Stimulated activated CD4-positive, alpha-beta T cell treated with anti-CD3 and anti-CD28 coated beads, Interleukin-1b, Interleukin-23, amount 100 ng/mL, for 4 hours (primary cell): Measurements from ENCODE around the gene LMO1.

Source experiments
- DNase-seq, 2 donors: peaks; one replicate each; pipeline ENCODE4 v3.0.0-alpha.2; 2020; ENCODE audit warnings: low read depth in 2 of 2

Gene LMO1

GRCh38 chr11:8263769-8264410, at the start of gene LMO1:
TSS of gene LMO1 (minus strand) at chr11:8263878. CDS start at chr11:8263362, 516 bp downstream.
- peak; percentile 55 to 72 for DNase-seq

- DNase-seq = no peak
Observed at GRCh38 chr11:8312986-8313385, 49.3 kb upstream of the LMO1 start.

GRCh38 chr11:8311366-8311765, 47.7 kb upstream of the LMO1 start:
- DNase-seq = no peak

GRCh38 chr11:8310743-8311298, 47.1 kb upstream of the LMO1 start:
- no peak for DNase-seq

DNA sequence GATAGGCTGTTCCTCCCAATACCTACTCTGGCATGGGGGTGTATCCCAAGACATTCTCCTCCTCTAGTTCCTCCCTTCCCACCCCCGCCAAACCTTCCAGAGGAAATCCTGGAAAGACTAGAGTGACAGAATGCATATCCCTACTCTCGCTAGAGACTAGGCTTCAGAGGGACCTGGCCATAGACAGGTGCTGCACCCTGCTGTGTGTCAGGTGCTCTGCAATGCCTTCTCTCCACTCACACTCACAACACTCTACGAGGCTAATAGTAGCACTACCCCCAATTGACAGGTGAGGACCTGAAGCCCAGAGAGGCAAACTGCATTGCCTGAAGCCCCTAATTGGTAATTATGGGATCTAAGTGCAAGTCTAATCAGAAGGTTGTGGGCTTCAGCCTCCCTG, 46.2 kb upstream of the LMO1 start:
- no peak for DNase-seq

GRCh38 chr11:8309311-8309710, 45.6 kb upstream of the LMO1 start:
- DNase-seq = no peak

DNA sequence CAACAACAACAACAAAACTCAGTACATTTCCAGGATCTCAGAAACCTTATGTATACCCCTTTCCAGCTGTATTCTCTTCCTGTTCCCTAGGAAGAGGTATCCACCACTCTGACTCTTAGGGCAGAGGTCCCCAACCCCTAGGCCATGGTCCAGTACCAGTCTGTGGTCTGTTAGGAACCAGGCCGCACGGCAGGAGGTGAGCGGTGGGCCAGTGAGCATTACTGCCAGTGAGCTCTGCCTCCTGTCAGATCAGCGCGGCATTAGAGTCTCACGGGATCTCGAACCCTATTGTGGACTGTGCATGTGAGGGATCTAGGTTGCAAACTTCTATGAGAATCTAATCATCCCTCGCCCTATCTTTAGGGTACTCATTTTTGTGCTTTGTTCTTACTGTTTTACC, 43.9 kb upstream of the LMO1 start:
- no peak for DNase-seq

GRCh38 chr11:8301622-8302021, 37.9 kb upstream of the LMO1 start:
- DNase-seq = no peak

GRCh38 chr11:8298801-8299786, 35.4 kb upstream of the LMO1 start:
- no peak for DNase-seq

GRCh38 chr11:8297781-8298440, 34.2 kb upstream of the LMO1 start:
- no peak for DNase-seq

GRCh38 chr11:8296872-8297271, 33.2 kb upstream of the LMO1 start:
- no peak for DNase-seq

DNA sequence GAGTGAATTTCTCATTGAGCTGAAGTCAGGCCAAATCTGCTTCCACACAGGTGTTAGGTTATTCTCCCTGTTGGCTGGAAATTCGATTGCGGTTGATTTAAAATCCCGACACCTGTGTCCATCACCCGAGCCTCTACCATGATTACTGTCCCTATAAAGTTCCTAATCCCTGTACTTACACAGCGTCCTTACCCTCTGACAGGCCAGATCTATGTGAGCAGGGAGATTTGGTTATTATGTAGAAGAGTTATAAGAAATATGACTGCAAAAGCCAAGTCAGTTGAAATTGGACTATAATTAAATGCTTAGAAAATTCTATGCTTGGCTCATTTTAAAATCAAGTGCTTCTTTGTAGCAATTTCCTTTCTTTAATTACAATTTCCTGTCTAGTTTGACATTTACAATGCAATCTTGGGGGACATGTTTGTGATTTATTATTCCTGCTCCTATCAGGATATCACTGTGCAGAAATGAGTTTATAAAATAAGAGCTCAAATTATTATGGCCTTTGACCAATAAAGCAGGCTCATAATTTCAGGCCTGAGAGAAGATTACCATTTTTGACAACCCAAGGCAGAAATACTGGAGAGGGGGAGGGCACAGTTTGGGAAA, 32.5 kb upstream of the LMO1 start:
- no peak for DNase-seq

DNA sequence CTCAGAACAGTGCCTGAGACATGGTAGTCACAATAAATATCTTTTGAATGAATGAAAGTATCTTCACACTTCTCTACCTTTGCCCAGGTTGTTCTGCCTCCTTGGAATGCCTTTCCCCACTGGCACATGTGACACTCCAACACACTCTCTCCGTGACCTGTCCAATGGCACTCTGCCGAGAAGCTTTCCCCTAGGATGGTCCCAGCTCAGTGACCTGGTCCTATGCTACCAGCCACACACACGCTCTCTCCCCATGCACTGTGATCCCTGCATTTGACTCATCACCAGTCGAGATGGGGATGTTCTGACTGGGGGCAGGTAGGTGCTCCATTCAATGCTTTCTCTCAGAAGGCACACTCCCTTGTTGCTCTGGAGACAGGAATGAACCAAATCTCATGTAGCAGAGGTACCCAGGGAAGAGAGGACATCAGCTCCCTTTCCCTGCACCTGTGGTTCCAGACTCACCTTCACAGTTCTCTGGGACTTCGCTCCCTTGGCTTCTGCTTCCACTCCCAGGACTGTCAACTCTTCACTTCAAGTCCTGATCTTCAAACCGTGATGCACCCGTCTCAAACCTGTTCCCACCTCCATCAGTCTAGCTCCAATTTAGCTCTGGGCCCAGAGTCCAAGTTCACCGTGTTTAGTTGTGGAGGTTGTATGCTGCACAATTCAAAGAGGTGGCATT, 30.7 kb upstream of the LMO1 start:
- no peak for DNase-seq

GRCh38 chr11:8293171-8293570, 29.5 kb upstream of the LMO1 start:
- no peak for DNase-seq

DNA sequence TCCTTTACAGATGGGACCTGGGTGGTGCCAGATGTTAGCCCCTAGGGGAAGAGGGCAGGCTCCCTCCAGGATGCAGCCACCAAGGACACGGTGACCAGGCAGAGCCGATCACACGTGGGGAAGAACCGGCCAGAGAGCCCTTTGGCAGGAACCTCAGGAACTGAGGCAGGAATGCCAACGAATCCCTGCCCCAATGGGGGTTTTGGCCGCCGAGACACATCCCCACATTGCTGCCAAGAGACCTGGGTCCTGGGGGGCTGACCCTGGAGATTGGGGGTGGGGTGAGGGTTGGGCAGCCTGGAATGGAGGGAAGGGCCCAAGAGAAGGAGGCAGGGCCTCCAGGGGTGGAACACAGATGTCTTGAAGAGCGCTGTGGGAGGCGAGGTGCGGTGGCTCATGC, 28.7 kb upstream of the LMO1 start:
- DNase-seq = no peak

DNA sequence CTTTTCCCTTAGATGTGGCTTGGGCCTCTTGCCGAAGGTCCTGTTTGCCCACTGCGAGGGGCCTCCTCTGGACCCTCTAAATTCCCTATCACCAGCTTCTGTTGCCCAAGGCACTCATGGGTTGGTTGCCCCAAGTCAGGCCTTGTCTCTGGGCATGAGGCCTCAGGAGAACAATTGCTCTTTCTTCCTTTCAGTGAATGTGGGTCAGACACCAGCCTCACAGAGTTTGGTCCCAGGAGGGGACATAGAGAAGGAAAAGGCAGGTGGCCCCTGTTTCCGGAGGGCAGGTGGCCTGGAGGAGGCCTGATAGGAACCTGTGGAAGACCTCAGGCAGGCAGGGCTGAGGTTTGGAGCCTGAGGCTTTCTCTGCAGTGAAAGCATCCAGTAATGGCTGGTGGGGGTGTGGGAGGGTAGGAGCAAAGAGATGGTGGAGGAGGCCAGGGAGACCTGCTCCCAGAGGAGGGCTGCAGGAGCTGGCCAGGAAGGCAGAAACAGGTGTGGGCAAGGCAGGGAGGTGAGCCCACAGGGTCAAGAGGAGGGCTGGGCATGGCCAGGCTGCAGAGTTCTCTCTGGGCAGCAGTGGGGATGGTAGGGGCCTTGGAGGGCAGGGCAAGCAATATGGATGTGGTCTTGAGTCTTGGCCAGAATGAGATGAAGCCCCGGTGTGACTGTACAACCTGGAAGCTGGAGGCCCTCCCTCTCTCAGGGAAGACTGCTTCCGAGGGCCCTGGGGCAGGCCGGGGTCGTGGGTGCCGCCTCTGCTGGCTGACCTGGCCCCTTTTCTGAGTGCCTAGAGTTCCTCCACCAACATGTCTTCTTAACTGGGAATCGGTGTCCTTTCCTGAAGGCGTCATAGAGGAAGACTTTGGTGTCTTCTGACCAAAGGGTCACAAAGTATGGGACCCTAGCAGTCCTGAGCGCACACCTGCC, 28.0 kb upstream of the LMO1 start:
- DNase-seq = no peak

DNA sequence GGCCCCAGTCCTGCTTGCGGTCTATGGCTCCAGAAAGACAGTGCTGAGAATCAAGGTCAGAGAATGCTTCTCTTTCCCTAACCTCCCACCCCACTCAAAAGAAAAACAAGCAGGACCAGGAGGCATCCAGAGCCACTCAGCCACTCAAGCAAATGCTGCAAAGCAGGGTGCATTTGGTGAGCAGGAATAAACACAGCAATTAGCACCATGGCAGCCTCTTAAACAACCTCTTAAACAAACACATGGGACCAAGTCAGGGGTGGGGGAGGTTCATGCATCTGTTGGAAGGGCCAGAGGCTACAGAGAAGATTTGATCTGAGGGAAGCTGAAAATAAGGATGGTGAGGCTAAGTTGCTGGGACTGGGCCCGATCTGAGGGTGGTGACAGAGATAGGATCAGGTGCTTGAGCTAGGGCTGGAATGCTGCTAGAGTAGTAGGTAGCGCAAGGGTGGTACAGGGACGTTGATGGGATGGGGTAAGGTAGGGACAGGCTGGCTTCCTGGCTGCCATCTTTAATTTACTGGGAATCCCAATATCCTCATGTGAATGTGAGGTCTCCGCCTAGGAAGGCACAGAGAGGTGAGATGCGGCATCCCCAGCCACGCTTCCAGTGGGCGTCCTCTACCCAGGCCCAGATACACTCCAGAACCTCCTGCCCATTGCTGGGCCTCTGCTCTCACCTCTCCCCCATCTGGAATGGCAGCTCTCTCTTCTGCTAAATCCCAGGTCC, 26.6 kb upstream of the LMO1 start:
- no peak for DNase-seq

- DNase-seq = no peak
Observed at GRCh38 chr11:8289492-8289918, 25.8 kb upstream of the LMO1 start.

GRCh38 chr11:8288824-8289491, 25.3 kb upstream of the LMO1 start:
- no peak for DNase-seq
